GM12878 (cell line): ENCODE results near the gene C1orf141.

Source experiments
- CHD2 ChIP-seq: IDR thresholded peaks from 2 replicates; pipeline ENCODE4 v1.6.1; 2011; ENCODE audit warnings: low read depth, low read length, improper control_type of control experiment, borderline replicate concordance
- CREB1 ChIP-seq: IDR thresholded peaks from 2 replicates; pipeline ENCODE4 v1.6.1; 2012; ENCODE audit warnings: low read depth, mild to moderate bottlenecking, inconsistent platforms
- CTCF ChIP-seq, 3 experiments: IDR thresholded peaks in 2 of 3; conservative IDR thresholded peaks in 1 of 3; 2 replicates each; pipeline ENCODE4 v1.5.1; 2011; ENCODE audit warnings: low read depth in 3 of 3, low read length in 3 of 3, mild to moderate bottlenecking in 3 of 3, control low read depth in 2 of 3, moderate library complexity in 2 of 3, inconsistent platforms in 1 of 3, mixed read lengths in 1 of 3; ENCODE audit not compliant: control insufficient read depth in 2 of 3, insufficient read depth in 1 of 3; ENCODE audit errors: extremely low read depth in 1 of 3
- EZH2 ChIP-seq: IDR thresholded peaks from 2 replicates; pipeline ENCODE4 v1.6.1; 2012; ENCODE audit warnings: low read depth, mild to moderate bottlenecking, control low read depth, inconsistent platforms, low read length, borderline replicate concordance; ENCODE audit not compliant: control insufficient read depth
- GABPA ChIP-seq: IDR thresholded peaks from 2 replicates; pipeline ENCODE4 v1.6.1; 2014; ENCODE audit warnings: antibody characterized with exemption, low read depth, mild to moderate bottlenecking, inconsistent platforms
- HDAC2 ChIP-seq: fragments of 200-600 bp; sonication (generic); IDR thresholded peaks from 2 replicates; pipeline ENCODE4 v1.6.1; 2017
- IRF5 ChIP-seq: fragments of 450-650 bp; IDR thresholded peaks from 2 replicates; pipeline ENCODE4 v1.6.1; 2017; ENCODE audit warnings: borderline replicate concordance
- JUNB ChIP-seq: IDR thresholded peaks from 2 replicates; pipeline ENCODE4 v1.6.1; 2016; ENCODE audit warnings: antibody characterized with exemption, mild to moderate bottlenecking
- JUND ChIP-seq: IDR thresholded peaks from 2 replicates; pipeline ENCODE4 v1.6.1; 2012; ENCODE audit warnings: low read depth, mild to moderate bottlenecking, low read length, improper control_type of control experiment, moderate library complexity
- POLR2A ChIP-seq: IDR thresholded peaks from 2 replicates; pipeline ENCODE4 v1.6.1; 2011; ENCODE audit warnings: low read depth, mild to moderate bottlenecking, low read length
- USF2 ChIP-seq: IDR thresholded peaks from 2 replicates; pipeline ENCODE4 v1.6.1; 2011; ENCODE audit warnings: low read depth, low read length, improper control_type of control experiment, borderline replicate concordance
- ZZZ3 ChIP-seq: IDR thresholded peaks from 2 replicates; pipeline ENCODE4 v1.6.1; 2011; ENCODE audit warnings: low read depth; ENCODE audit not compliant: control insufficient read depth, insufficient read length

- TF ChIP-seq HDAC2 (no peak), JUND (no peak), CHD2 (no peak), POLR2A (no peak), EZH2 (no peak), USF2 (no peak), ZZZ3 (no peak), GABPA (no peak), JUNB (no peak), IRF5 (no peak), CTCF (IDR thresholded peaks at IDR 0.05 in 2 of 3, conservative IDR thresholded peaks at IDR 0.05 in 1 of 3; ENCODE audit: control insufficient read depth in 2 of 3, extremely low read depth in 1 of 3, insufficient read depth in 1 of 3, low read depth in 3 of 3, low read length in 3 of 3) (no peak), CREB1 (no peak)
These were observed 30.8 kb upstream of the C1orf141 start for GRCh38 chr1:67165468-67166041.
